CD4-positive, alpha-beta T cell treated with Interferon gamma for 1 hour (primary cell): ENCODE results near the gene SART3.

ENCODE experiments used
- DNase-seq: peaks from one replicate; pipeline ENCODE4 v3.0.0-alpha.2; 2020

SART3 gene

GRCh38 chr12:108483213-108484059, 77.5 kb downstream of the SART3 start:
- no peak for DNase-seq

- no peak for DNase-seq
Measured at GRCh38 chr12:108482717-108483212, 78.2 kb downstream of the SART3 start.

- DNase-seq, result no peak
Measured at GRCh38 chr12:108479364-108480070, 81.5 kb downstream of the SART3 start.

- DNase-seq, result no peak
Measured at GRCh38 chr12:108478611-108479206, 82.3 kb downstream of the SART3 start.

- no peak for DNase-seq
Measured at GRCh38 chr12:108477881-108478259, 83.1 kb downstream of the SART3 start.

- no peak for DNase-seq
Measured at GRCh38 chr12:108477055-108477880, 83.7 kb downstream of the SART3 start.

GRCh38 chr12:108475396-108475795, 85.6 kb downstream of the SART3 start:
- no peak for DNase-seq

- no peak for DNase-seq
Measured at GRCh38 chr12:108473400-108474055, 87.4 kb downstream of the SART3 start.
